HG02678 (cell line): ENCODE measurements around the gene FOXQ1.

Experiments used
- ATAC-seq: cut with Tn5 transposase; IDR thresholded peaks from one replicate; pipeline ENCODE4 v1.9.1; 2021; ENCODE audit warnings: mild to moderate bottlenecking, moderate library complexity; ENCODE audit not compliant: unreplicated experiment

The FOXQ1 gene

DNA sequence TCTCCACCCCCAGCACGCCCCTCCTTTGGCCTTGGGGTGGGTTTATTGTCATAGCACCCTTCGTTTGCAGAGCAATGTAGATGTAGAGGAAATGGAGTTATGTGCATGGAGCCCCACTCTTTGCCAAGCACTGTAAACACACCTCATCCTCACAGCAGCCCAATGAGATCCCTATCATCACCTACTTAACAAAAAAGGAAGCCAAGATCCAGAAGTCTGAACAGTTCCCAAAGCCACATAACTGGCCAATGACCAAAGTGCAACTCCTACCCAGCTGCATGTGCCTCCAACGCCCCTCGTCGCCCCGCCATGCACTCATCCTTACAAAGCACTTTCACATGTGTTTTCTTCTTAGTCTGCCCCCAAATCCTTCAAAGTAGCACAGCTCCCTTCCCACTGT lies 21.8 kb upstream of the FOXQ1 start:
- ATAC-seq: no peak

DNA sequence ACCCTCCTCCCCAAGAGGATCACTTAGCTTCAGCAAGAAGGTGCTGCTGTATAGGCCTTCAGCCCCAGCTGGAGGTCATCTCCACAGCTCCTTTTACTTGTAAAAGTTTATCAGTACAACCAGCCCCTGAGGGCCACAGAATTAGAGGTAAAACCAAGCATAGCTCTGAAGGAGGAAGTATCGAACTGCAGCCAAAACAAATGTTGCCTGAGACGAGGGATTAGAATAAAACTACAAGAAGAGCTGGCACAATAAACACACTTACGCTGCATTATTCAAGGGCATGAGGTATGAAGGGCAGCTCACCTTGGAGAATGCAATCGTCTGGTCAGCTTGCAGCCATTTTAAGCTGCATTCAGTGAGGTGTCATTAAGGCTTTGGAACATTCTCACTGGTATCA lies 21.1 kb upstream of the FOXQ1 start:
- no peak for ATAC-seq

DNA sequence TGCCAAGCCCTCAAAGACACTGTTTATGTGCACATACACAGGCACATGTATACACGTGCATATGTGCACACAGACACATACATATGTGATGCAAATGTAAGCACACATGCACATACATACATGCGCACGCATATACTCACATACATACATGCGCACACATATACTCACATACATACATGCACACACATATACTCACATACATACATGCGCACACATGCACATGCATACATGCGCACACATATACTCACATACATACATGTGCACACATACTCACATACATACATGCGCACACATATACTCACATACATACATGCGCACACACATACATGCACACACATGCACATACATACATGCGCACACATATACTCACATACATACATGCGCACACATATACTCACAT lies 20.5 kb upstream of the FOXQ1 start:
- no peak for ATAC-seq

DNA sequence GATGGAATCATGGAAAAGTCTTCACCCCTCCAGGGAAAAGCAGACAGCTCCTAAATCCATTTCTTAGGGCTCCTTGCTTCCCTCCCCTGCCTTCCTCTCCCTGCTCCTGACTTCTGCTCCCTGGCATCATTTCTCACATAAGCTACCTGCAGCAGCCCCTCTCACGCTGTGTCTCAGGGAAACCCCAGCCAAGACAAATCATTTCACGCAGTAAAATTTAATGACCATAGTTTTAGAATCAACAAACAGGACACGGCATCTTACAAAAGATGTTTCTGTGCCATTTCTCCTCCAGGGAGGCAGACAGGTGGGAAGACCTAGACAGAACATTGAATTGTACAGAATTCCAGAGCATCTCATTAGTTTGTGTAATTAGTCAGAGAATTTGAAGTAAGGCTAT lies 16.5 kb upstream of the FOXQ1 start:
- no peak for ATAC-seq

DNA sequence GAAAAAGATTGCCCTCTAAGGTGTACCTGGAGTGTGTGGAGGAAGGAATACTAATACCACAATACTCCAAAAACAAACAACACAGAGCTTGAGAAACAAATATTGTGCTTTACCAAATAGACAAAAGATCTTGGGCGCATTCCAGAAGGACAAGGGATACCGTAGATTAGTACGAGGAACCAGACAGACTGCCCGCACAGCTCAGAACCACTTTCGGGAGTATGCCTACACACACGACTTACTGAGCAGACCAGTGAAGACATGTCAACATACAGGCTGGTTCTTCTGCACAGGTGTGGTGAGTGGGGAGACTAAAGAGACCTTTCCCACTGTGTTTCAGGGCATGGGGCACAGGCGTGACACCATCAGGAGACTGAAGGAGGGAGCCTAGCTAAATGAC lies 15.8 kb upstream of the FOXQ1 start:
- no peak for ATAC-seq

DNA sequence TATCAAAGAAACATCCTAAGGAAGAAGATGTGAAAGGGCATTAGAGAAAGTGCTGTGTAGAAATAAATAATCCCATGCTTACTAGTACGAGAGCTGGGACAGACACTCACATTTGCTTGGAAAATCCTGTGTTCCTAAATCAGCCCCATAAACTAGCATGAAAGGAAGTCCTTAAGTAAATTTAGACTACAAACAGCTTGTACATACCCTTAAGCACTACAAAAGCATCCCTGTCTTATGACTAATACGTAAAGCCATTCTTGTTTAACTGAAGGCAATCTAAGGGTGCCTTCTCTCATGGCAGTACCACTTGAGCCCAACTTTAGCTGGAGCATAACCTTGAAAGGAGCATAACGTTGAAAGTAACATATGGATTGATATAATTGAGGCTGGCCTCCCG lies 15.4 kb upstream of the FOXQ1 start:
- ATAC-seq: no peak

DNA sequence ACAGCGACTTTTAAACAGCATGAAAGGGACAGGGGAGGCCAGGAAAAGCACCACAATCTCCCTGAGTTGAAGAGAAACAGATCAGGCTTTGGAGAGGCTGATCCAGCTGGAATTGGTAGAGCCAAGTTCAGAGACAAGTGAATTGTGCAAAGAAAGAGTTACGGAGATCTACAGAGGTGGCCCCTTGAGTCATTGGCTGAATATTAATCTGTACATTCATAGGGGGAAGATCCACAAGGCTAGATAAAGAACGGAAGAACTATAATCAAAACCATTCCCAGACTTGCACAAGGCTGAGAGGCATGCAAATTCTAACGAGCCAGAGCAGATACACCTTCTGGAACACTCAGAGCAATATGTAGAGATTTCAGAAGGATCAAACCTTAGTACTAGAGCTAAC lies 14.2 kb upstream of the FOXQ1 start:
- no peak for ATAC-seq

DNA sequence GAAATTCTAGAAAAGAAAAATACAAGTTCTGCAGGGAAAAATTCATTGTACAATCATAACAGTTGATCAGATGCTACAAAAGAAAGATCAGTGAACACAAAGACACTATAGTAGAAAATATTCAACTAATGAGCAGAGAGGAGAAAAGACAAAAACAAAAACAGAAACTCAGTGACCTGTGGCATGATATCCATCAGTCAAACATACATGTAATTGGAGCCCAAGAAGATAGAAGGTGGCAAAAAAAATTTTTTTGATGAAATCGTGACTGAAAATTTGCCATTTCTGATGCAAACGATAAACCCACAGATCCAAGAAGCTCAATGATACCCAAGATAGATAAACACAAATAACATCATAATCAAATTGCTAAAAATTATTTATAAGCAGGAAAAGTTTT lies 13.1 kb upstream of the FOXQ1 start:
- no peak for ATAC-seq

DNA sequence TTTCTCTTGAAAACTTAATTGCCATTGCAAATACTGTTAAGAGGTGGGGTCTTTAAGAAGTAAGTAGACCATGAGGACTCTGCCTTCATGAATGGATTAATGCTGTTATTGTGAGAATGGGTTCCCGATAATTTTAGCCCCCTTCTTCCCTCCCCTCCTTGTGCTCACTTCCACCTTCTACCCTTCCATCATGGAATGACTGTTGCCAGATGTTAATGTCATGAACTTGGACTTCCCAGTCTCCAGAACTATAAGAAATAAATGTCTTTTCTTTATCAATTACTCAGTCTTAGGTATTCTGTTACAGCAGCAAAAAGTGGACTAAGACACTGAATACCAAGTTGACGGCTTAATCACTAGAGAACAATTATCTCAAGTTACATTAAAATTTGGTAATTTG lies 5.8 kb upstream of the FOXQ1 start:
- no peak for ATAC-seq

DNA sequence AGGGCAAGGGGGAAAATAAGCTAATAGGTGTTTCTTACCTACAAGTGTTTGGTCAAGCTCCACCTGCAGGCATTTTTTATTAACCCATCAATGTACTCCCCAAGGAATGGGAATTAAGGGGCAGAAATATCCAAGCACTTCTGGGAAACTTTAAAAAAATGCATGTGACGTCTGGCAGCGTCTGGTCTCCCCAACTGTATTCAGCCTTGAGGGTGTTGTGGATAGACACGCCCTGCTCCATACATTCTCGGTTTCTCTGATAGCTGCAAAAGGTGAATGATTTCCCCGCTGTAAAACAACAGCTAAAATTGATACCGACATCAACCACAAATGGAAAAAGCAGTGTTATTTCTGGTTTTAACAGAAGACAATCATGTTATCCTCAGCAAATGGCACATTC lies 2.5 kb upstream of the FOXQ1 start:
- no peak for ATAC-seq

DNA sequence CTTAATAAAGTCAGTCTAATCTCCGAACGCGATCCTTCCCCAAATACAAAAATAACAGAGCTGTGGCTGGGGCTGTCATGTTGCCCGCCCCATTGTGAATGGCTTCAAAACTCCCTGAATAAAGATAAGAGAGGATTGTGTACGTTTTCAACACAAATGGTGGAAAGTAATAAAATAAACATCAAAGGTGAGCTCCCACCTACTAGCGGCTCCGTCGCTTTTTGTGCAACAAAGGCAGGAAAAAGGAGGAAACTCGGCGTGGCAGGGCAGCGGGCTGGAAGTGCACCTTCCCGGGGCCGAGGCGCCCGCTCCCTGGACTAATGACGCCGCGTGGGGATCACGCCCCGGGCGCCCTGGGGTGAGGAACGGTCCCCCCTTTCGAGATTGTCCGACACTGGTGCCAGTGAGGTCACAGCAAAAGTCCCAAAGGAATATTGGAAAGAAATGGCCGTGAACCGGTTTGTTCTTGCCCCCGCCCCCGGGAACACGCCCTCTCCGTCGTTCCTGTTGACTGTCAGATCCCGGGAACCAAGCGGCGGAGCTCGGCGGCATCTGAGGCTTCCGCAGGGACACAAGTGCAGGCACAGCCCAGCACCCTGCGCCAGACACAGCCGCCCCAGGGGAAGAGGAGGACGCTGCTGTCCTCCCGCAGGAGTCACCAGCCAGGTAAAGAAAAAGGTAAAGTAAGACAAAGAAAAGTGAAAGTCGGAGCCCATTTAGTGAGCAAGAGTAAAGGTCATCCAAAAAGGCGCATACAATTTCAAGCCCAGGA lies 1.1 kb upstream of the FOXQ1 start:
- no peak for ATAC-seq

DNA sequence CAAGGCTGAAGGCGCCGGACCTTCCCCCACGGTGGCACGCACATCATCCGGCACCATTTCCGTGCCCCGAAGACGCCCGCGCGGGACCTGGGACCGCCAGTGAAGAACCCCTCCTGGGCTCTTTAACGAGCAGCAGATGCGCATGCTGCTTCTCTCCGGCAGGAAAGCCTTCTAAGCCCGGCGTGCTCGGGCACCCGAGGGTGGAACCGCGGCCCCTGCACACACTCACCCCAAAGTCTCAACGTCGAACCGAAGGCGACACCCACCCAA lies 240 bp downstream of the FOXQ1 start:
- ATAC-seq: no peak

DNA sequence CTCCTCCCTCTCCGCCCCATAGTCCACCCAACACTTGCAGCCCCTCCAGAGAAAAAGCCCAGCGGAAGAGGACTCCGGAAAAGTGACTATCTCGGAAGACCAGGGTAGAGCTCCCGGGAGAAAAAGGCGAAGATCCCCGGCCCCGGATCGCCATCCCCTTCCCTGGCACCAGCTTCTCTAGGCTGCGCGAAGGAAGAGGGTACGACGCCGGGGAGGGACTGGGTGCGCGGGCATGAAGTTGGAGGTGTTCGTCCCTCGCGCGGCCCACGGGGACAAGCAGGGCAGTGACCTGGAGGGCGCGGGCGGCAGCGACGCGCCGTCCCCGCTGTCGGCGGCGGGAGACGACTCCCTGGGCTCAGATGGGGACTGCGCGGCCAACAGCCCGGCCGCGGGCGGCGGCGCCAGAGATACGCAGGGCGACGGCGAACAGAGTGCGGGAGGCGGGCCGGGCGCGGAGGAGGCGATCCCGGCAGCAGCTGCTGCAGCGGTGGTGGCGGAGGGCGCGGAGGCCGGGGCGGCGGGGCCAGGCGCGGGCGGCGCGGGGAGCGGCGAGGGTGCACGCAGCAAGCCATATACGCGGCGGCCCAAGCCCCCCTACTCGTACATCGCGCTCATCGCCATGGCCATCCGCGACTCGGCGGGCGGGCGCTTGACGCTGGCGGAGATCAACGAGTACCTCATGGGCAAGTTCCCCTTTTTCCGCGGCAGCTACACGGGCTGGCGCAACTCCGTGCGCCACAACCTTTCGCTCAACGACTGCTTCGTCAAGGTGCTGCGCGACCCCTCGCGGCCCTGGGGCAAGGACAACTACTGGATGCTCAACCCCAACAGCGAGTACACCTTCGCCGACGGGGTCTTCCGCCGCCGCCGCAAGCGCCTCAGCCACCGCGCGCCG lies 822 bp downstream of the FOXQ1 start:
- no peak for ATAC-seq

DNA sequence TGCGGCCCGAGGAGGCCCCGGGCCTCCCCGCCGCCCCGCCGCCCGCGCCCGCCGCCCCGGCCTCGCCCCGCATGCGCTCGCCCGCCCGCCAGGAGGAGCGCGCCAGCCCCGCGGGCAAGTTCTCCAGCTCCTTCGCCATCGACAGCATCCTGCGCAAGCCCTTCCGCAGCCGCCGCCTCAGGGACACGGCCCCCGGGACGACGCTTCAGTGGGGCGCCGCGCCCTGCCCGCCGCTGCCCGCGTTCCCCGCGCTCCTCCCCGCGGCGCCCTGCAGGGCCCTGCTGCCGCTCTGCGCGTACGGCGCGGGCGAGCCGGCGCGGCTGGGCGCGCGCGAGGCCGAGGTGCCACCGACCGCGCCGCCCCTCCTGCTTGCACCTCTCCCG lies 1.5 kb downstream of the FOXQ1 start:
- no peak for ATAC-seq

DNA sequence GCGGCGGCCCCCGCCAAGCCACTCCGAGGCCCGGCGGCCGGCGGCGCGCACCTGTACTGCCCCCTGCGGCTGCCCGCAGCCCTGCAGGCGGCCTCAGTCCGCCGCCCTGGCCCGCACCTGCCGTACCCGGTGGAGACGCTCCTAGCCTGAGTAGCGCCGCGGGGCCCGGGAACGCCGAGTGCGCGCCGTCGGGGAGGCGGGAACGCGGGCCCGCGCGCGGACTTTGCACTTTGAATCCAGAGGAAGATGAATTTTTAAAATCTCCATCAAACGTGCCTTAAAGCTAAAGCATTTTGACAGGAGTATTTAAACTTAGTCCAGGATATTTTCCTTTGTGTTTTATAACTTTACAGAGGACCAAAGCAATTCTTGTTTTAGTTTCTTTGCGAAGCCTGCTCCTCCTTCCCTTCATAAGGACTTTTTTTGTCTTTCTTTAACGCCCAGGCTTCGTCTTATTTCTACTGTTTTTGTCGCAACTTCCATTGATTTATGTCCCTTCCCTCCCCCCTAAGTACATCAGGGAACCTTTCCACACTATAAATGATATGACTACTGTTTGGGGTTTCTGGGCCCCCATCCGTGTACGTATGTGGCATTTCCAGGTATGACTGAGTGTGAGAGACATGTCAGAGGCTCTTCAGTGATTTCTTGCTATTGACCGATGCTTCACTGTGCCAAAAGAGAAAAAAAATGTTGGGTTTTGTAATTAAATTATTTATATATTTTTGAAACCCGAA lies 2.0 kb downstream of the FOXQ1 start:
- no peak for ATAC-seq

DNA sequence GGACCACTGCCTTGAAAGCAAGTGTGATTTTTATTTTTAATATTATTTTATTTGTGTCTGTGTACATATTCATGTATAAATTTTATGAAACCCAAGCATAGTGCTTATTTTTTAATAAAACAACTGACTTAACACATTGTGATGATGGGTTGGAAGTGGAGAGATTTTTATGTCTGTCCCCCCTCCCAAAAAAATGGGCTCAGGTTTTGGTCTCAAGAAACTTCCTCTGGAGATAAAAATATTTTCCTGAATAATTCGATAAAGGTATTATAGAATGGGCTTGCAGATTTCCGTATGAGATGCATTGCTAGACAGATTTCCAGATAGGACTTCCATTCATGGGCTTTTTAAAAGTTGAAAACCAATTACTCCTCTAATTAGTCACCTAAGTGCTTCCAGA lies 2.7 kb downstream of the FOXQ1 start:
- no peak for ATAC-seq

DNA sequence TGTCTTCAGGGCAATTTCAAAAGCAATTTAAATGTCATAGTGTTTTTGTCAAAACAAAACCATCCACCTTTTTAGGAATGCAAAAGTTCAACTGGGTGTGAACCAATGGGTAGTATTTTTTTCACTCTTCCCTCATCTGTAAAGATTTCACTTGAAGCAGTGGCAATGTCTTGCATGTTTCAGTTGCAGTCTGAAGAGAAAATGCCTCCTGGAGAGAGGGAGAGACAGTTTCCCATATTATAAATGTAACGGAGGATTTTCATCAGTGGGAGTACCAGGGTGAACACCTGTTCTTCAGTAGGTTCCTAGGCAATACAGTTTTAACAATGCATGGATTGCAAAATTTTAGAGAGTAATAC lies 3.3 kb downstream of the FOXQ1 start:
- no peak for ATAC-seq

DNA sequence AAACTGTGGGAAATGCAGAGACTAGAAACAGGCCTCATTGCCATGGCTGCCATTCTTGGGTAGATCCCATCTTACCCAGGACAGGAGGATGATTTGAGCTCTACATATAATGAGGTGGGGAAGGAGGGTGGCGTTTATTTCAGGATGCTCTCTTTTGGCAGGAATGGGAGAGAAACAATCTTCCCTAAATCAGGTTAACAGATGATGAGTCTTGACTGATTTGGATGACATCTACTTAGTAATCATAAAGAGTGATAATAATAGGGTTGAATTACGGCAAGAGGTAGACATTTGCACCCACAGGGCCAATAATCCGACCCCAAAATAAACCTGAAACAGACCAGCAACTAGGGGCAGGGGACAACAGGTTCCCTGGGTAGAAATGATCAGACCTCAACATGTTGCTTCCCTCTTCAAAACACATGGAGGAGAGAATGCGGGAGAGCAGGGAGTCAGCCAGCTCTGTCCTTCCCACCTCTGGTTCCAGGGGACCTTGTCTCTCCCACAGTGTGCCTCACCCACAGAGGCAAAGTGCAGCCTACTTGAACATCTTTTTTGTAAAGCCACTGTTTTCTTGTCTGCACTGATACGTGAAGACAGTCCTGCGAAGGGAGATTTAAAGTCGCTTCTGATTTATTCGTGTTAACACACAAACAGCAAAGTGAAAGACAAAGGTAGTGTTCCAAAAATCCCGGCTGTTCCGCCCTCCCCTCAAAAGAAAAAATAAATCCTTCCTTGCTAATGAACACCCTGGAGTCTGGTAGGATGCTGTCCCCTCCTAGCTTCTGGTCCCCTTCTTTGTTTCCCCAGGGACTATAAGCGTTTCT lies 3.9 kb downstream of the FOXQ1 start:
- no peak for ATAC-seq

DNA sequence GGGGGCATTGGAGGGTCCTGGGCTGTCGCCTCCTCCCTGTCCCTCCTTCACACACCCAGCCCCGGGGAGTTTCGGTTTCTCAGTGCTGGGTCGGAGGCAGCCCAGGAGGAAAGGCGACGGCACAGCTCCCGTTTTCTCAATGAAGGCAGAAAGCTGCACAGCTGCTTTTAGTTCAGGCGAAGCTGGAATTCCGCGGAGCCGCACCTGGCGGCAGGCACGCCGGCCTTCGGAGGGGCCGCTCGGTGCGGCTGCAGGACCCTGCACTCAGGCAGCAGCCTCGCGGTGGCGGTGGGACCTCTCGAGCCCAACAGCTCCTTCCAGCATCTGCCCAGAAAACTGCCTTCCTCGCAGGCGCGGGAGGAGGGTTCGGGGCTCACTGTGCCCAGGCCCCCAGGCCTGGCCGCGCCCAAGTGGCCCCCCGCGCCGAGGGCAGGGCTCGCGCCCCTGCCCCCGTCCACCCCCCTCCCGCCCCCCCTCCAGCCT lies 4.6 kb downstream of the FOXQ1 start:
- no peak for ATAC-seq

DNA sequence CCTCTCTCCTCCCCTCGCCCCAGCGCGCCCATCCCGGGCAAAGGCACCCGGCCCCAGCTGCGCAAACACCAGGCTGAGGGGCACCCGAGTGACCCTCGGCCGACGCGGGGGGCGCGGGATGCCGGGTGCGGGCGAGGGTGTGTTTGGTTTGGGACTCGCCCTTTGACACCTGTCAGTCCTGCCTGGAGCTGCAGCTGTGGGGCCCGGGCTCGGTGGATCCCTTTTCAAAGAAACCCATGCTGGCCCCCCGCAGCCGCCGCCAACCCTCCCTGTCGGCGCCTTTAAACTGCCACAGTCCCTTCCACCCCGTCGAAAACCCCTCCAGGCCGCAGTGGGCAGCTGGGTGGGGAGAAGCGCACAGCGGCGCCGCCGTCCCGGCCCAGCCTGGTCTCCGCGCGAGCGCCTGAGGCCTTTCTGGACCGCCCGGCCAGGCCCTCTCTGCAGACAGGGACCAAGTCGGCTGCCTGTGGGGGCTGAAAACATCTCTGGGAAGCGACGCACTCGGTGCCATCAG lies 5.5 kb downstream of the FOXQ1 start:
- ATAC-seq: no peak

DNA sequence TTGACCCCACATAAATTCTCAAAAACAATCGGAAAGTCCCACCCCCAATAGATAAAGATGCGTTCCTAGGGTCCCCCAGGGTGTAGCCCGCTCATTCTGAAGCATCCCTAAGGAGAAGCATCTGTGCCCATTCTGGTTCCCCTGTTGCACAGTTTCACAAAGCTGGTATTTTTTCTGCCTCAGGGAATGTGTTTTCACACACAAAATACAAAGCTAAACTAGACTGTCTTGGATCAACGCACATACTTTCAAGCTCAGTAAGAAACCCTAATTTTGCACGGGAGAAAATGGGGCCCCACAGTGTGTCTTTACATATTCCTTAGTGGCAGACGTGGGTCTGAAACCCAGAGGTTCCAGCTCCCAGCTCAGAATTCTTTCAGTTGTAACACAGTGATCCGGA lies 6.1 kb downstream of the FOXQ1 start:
- ATAC-seq: no peak
